UCSD-AML1 (cell line): ENCODE results near the gene CRTC1.
"Not testable (repeated sequence)": the region's sequence is repeated elsewhere in the genome, so short reads cannot be mapped to it uniquely, and the experiment has no call there.

Experiments
- DNase-seq: peaks from one replicate; lab custom pipeline; 2025; ENCODE audit not compliant: unreplicated experiment; lab: John Stamatoyannopoulos, UW

The CRTC1 gene

DNA sequence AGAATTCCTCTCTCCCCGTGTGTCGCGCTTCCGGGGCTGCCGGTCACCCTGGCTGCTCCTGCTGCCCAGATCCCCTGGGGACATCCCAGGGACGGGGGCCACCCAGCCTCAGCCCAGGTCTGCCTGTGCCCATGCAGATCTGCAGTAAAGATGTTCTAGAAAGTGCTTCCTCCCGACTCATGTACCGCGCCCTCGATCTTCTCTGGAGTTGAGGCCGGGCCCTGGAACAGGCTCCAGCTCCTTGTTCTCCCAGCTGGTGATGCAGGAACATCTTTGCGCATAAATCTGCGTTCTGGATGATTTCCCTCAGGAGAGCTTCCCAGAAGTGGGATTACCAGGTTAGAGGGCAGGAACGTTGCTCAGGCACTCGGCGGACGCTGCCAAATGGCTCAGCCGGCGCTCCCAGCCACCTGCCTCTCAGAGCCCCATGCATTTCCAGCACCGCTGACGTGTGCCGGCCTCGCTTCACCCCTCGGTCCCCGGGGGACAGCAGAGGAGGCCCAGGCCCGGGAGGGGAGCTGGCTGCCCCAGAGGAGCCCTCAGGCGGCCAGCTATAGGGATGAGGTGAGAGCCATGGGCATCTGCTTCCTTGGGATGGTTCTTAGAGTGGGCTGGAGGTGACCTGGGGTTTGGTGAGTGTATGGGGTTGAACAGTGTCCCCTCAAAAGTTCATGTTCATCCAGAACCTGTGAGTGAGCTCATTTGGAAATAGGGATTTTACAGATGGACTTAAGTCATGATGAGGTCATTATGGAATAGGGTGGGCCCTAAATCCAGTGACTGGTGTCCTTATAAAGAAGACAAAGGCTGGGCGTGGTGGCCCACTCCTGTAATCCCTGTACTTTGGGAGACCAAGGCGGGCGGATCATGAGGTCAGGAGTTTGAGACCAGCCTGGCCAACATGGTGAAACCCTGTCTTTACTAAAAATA lies 42.6 kb downstream of the CRTC1 start:
- no peak for DNase-seq

DNA sequence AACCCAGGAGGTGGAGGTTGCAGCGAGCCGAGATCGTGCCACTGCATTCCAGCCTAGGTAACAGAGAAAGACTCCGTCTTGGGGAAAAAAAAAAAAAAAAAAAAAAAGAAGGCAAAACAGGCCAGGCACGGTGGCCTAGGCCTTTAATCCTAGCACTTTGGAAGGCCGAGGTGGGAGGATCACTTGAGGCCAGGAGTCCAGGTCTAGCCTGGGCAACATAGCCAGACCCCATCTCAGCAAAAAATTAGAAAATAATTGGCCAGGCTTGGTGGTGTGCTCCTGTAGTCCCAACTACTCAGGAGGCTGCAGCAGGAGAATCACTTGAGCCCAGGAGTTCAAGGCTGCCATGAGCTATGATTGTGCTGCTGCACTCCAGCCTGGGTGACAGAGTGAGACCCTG lies 43.4 kb downstream of the CRTC1 start:
- DNase-seq: no peak

DNA sequence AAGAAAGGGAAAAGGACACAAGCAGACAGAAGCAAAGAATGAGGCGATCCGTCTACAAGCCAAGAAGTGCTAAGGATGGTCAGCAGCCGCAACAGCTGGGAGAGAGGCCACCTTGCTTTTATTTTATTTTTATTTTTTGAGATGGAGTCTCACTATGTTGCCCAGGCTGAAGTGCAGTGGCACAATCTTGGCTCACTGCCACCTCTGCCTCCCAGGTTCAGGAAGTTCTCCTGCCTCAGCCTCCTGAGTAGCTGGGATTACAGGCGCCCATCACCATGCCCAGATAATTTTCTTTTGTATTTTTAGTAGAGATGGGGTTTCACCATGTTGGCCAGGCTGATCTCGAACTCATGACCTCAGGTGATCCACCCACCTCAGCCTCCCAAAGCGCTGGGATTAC lies 44.1 kb downstream of the CRTC1 start:
- DNase-seq: not testable (repeated sequence)

- DNase-seq: no peak
Measured at GRCh38 chr19:18729933-18730530, 46.6 kb downstream of the CRTC1 start.

- DNase-seq: no peak
Measured at GRCh38 chr19:18730885-18731513, 47.5 kb downstream of the CRTC1 start.

DNA sequence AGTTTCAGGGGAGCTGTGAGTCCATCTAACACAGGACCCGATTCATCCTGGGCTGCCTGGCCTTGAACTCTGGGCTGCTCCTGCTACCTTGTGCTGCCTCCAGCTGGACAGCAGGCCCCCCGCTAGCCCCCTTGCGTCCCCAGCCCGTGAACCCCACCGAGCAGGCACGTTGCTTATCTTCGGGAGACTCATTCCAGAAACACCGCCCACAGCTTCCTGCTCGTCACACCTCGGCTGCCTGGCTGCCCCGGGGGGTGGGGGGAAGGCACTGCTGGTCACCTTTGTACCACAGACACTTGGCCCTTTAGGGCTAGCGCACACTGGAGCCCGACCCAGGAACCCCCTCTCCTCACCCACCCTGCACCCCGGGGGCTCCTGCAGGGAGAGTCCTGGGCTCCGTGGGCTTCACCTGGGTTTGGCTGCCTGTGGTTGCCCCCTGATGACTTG lies 48.1 kb downstream of the CRTC1 start:
- no peak for DNase-seq

DNA sequence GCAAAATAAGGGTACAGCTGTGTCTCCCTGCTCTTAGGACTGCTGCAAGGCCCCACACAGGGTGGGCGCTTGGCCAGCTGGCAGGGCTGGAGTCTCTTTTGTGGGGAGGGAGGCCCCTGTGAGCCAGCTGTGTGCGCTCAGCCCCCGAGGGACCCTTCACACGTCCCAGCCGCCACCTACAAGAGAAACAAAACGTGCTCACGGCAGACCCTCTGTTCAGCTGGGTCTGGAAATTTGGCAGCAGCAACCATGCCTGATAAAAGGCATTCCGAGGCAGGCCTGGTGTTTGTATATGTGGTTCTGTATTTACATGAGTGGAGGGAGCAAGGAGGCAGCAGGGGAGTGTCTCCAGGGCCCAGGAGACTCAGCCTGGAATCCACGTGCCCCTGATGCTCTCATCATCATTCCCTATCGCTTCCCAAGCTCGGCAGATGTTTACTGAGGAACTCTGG lies 49.7 kb downstream of the CRTC1 start:
- no peak for DNase-seq

GRCh38 chr19:18733762-18734332 lies 50.4 kb downstream of the CRTC1 start:
- not testable (repeated sequence) for DNase-seq

GRCh38 chr19:18735324-18735723 lies 51.8 kb downstream of the CRTC1 start:
- no peak for DNase-seq

DNA sequence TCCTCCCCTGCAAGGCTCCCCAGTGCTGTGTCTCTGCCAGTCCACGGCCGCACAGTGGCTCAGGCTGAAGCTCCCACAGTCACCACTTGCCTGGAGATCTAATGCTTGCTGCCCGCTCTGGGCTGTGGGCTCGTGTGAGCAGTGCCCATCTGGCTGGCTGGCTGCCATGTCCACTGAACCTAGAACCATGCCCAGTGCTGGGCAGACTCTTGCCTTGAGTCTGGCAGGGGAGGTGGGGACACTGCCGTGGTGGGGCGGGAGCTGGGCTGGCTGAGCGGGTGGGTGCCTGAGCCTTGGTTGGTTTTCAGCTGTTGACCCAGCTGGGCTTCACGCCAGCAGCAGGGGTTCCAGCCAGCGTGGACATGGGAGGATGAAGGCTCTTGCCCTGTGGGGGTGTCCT lies 52.3 kb downstream of the CRTC1 start:
- DNase-seq: no peak

- no peak for DNase-seq
Measured at GRCh38 chr19:18736415-18737336, 53.2 kb downstream of the CRTC1 start.

DNA sequence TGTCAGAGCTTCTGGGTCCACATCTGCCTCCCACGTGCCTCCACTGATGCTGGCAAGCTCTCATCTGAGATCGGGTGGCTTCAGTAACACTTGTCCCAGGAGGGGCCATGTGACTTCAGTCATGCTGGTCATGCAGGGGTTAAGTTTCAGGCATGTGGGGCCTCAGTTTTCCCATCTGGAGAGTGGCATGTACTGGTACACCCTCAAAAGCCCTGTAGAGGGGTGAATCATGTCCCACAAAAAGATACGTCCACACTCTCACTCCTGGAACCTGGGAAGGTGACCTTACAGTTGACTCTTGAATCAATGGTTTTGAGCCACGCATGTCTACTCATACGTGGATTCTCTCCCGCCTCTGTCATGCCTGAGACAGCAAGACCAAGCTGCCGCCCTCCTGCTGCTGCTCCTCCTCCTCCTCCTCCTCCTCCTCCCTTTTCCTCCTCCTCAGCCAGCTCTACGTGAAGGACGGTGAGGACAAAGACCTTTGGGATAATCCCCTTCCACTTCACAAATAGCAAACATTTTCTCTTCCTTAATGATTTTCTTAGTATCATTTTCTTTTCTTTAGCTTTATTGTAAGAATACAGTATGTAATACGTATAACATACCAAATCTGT lies 54.0 kb downstream of the CRTC1 start:
- DNase-seq: no peak

DNA sequence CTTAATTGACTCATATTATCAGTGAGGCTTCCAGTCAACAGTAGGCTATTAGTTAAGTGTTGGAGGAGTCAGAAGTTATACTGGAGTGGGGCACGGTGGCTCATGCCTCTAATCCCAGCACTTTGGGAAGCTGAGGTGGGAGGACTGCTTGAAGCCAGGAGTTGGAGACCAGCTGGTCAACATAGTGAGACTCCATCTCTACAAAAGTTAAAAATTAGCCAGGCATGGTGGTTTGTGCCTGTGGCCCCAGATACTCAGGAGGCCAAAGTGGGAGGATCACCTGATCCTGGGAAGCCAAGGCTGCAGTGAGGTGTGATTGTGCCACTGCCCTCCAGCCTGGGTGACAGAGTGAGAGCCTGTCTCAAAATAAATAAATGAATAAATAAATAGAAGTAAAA lies 54.5 kb downstream of the CRTC1 start:
- no peak for DNase-seq

DNA sequence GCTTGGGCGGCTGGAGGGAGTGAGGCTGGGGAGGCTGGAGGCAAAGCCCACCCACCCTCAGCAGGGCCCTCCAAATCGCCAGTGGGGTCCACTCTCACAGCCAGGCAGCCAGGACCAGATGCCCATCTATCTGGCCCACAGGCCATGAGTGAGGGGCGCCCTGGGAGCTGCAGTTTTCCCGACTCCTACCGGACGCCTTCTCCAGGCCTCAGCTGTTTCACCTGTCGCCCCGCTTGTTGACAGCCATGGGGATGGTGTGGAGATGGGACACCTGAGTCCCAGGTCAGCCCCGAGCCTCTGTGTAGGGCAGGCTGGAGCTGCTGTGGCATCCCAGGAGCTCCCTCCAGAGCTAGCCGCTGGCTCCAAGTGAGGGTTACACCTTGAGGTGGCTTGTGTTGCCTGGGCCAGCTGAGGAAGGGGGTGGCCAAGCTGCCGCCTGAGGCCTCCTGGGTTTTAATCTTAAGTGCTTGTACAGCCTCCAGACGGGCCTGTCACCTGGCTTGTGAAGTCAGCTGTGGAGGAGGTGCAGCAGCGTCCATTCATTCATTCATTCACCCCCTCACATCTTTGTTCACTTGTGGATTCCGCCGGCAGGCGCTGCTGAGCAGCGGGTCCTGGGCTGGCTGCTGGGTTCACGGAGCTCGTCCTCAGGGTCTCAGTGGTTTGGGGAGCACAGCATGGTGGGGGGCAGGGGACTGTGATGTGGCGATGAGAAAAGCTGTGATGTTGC lies 55.6 kb downstream of the CRTC1 start:
- DNase-seq: no peak

GRCh38 chr19:18741124-18742121 lies 57.9 kb downstream of the CRTC1 start:
- DNase-seq: no peak

DNA sequence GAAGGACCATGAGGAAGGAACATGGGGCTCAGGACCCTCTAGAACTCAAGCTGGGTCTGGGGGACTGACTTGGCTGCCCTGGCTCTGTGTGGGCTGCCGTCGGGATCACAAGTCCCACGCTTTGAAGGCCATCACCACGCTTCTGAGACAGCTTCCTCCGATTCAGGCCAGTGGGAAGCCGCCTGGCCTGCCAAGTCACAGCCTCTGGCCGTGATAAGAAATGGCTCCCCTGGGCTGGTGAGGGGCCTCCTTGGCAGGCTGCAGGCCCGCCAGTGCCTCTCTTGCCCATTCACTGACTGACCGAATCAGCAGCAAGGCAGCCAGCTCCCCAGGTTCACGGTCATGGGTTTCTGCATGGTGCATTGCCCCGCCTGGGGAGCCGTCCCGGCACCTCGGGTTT lies 58.8 kb downstream of the CRTC1 start:
- no peak for DNase-seq

DNA sequence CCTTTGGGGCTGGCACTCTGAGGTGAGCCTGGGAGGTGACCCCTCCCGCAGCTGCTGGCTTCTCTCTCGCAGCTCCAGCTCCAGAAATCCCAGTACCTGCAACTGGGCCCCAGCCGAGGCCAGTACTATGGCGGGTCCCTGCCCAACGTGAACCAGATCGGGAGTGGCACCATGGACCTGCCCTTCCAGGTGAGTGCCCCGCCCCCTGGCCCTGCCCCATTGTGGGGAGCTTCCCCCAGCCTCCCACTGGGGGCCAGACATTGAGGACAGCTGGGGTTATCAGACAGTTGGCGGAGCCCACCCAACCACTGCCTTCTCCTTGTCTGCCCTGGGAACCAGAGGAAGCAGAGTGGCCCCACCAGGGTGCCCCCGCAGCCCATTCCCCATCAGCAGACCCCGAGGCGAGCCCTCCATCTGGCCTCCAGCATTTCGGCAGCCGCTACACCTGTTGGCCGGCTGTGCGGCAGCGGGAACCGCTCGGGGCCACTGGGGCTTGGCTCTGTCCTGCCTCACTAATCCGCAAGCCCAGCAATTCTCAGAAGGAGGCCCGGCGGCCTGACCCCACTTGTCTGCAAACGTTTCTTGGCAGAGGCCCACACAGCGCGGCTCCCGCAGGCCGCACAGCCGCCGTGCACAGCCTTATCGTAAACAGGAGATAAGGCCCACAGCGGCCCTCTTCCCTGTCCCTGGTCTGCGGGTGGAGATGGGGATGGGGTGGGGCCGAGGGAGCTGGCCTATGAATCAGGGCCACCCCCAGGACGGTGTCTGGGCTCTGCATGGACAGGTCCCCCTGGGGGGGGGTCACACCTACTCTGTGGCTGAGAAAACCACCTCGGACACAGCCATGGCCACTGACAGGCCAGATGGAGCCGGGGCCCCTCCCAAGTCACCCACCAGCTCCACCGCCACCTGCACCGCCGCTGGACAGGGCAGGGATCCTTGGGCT lies 59.6 kb downstream of the CRTC1 start:
- no peak for DNase-seq
